Measurements from ENCODE around the gene APOH.

The APOH gene

GRCh38 chr17:66228887-66229782 lies at the start of gene APOH:
Gene APOH (minus strand): TSS chr17:66229415. CDS start chr17:66229379, 36 bp downstream.
- Histone ChIP-seq H3K27me3 (replicated peaks) (no peaks in the 10 kb centered on the region), H3K4me3 (ENCODE audit: low read depth, low read length) (no peak within 1 kb of the TSS), H3K27ac (no peak within 1 kb of the TSS), H3K36me3 (replicated peaks) (no peaks in the 10 kb centered on the region)
- TF ChIP-seq CTCF (IDR thresholded peaks at IDR 0.05; ENCODE audit: low read depth, low read length, missing control alignments): no peak
- no peak for DNase-seq
- in situ Hi-C loops (cut with HindIII; ENCODE audit: low pct_ligation_motif_present, low sequenced_read_pairs): no loop called here

- DNase-seq: no peak
- no peak overlapping the region for H3K27ac ChIP-seq
- TF ChIP-seq CTCF (IDR thresholded peaks at IDR 0.05; ENCODE audit: low read depth, low read length, missing control alignments): no peak
- in situ Hi-C loops (cut with HindIII; ENCODE audit: low pct_ligation_motif_present, low sequenced_read_pairs): no loop called here
- no peaks in the 10 kb centered on the region for H3K27me3 ChIP-seq (replicated peaks)
- H3K36me3 ChIP-seq (replicated peaks): no peaks in the 10 kb centered on the region
- H3K4me3 ChIP-seq (ENCODE audit: low read depth, low read length): no peak overlapping the region
Observed at GRCh38 chr17:66277191-66277590, 48.0 kb upstream of the APOH start.

GRCh38 chr17:66276328-66276937 lies 47.2 kb upstream of the APOH start:
- Histone ChIP-seq H3K36me3 (replicated peaks) (no peaks in the 10 kb centered on the region), H3K27me3 (replicated peaks) (no peaks in the 10 kb centered on the region), H3K4me3 (ENCODE audit: low read depth, low read length) (no peak overlapping the region), H3K27ac (peak overlapping the region; percentile 36)
- in situ Hi-C loops (cut with HindIII; ENCODE audit: low pct_ligation_motif_present, low sequenced_read_pairs): no loop called here
- peak; percentile 32 for DNase-seq
- no peak for TF ChIP-seq CTCF (IDR thresholded peaks at IDR 0.05; ENCODE audit: low read depth, low read length, missing control alignments)

GRCh38 chr17:66275651-66276050 lies 46.4 kb upstream of the APOH start:
- TF ChIP-seq CTCF (IDR thresholded peaks at IDR 0.05; ENCODE audit: low read depth, low read length, missing control alignments): no peak
- Histone ChIP-seq H3K4me3 (ENCODE audit: low read depth, low read length) (no peak overlapping the region), H3K27ac (peak overlapping the region; percentile 36), H3K27me3 (replicated peaks) (no peaks in the 10 kb centered on the region), H3K36me3 (replicated peaks) (no peaks in the 10 kb centered on the region)
- peak; percentile 91 for DNase-seq
- in situ Hi-C loops (cut with HindIII; ENCODE audit: low pct_ligation_motif_present, low sequenced_read_pairs): no loop called here

GRCh38 chr17:66273586-66273848 lies 44.3 kb upstream of the APOH start:
- no peaks in the 10 kb centered on the region for H3K27me3 ChIP-seq (replicated peaks)
- H3K36me3 ChIP-seq (replicated peaks): no peaks in the 10 kb centered on the region
- DNase-seq: no peak
- in situ Hi-C loops (cut with HindIII; ENCODE audit: low pct_ligation_motif_present, low sequenced_read_pairs): no loop called here
- TF ChIP-seq CTCF (IDR thresholded peaks at IDR 0.05; ENCODE audit: low read depth, low read length, missing control alignments): no peak
- no peak overlapping the region for H3K4me3 ChIP-seq (ENCODE audit: low read depth, low read length)
- H3K27ac ChIP-seq: no peak overlapping the region

All from brain microvascular endothelial cell (primary cell).